Stimulated activated naive B cell treated with anti-CD40 and anti-IgM and Interleukin-4, amounts not matched to agents 10 μg/mL and 1 μg/mL and 100 μg/mL, for 72 hours (primary cell): ENCODE measurements around the gene BMAL1.

Source experiments
- ATAC-seq, 2 donors: fragments of 150-1000 bp; cut with Tn5 transposase; replicated peaks; 2 replicates each; pipeline ENCODE4 v1.10.0; 2021; ENCODE audit warnings: moderate library complexity in 1 of 2
- DNase-seq: peaks from one replicate; pipeline ENCODE4 v3.0.0; 2021
- H3K27ac Mint-ChIP-seq: one replicate; pipeline ENCODE4 v1.8.0; 2022; ENCODE audit warnings: mild to moderate bottlenecking, mixed read lengths
- H3K27me3 Mint-ChIP-seq, 2 donors: one replicate each; pipeline ENCODE4 v1.8.0; 2022; ENCODE audit warnings: mixed read lengths in 2 of 2
- H3K36me3 Mint-ChIP-seq, 2 donors: one replicate each; pipeline ENCODE4 v1.8.0; 2022; ENCODE audit warnings: mixed read lengths in 2 of 2, mild to moderate bottlenecking in 1 of 2
- H3K4me1 Mint-ChIP-seq, 2 donors: one replicate each; pipeline ENCODE4 v1.8.0; 2022; ENCODE audit warnings: mixed read lengths in 2 of 2, mild to moderate bottlenecking in 1 of 2
- H3K4me3 Mint-ChIP-seq, 2 donors: one replicate each; pipeline ENCODE4 v1.8.0; 2022; ENCODE audit warnings: mild to moderate bottlenecking in 2 of 2, mixed read lengths in 2 of 2, moderate library complexity in 1 of 2
- H3K9me3 Mint-ChIP-seq, 2 donors: one replicate each; pipeline ENCODE4 v1.8.0; 2022; ENCODE audit warnings: mixed read lengths in 2 of 2, mild to moderate bottlenecking in 1 of 2

Gene BMAL1

GRCh38 chr11:13366266-13367026 lies 88.9 kb downstream of the BMAL1 start:
- Mint-ChIP-seq H3K4me1 (no peaks in the 10 kb centered on the region), H3K9me3 (no peaks in the 10 kb centered on the region), H3K27me3 (no peaks in the 10 kb centered on the region), H3K4me3 (no peak overlapping the region), H3K36me3 (peaks cover 24 to 32% of the 10 kb centered on the region in 2 donors), H3K27ac (no peak overlapping the region)
- ATAC-seq (no peak), DNase-seq (no peak)

- ATAC-seq (no peak), DNase-seq (no peak)
- no peaks in the 10 kb centered on the region for H3K4me1 Mint-ChIP-seq
- no peak overlapping the region for H3K4me3 Mint-ChIP-seq
- H3K27me3 Mint-ChIP-seq = no peaks in the 10 kb centered on the region
- H3K36me3 Mint-ChIP-seq = peaks cover 23 to 28% of the 10 kb centered on the region in 2 donors
- no peak overlapping the region for H3K27ac Mint-ChIP-seq
- no peaks in the 10 kb centered on the region for H3K9me3 Mint-ChIP-seq
These were observed 89.5 kb downstream of the BMAL1 start for GRCh38 chr11:13367115-13367514.

- no peak for DNase-seq
- Mint-ChIP-seq H3K36me3 (peaks cover 20 to 25% of the 10 kb centered on the region in 2 donors), H3K9me3 (no peaks in the 10 kb centered on the region)
These were observed 90.5 kb downstream of the BMAL1 start for GRCh38 chr11:13368041-13368446.

GRCh38 chr11:13373216-13373615 lies 95.6 kb downstream of the BMAL1 start:
- H3K27me3 Mint-ChIP-seq = no peaks in the 10 kb centered on the region
- ATAC-seq = no peak
- peaks cover 0 to 6% of the 10 kb centered on the region in 2 donors for H3K4me1 Mint-ChIP-seq
- no peak overlapping the region for H3K4me3 Mint-ChIP-seq
- H3K36me3 Mint-ChIP-seq = peaks cover 26 to 31% of the 10 kb centered on the region in 2 donors
- no peaks in the 10 kb centered on the region for H3K9me3 Mint-ChIP-seq
- H3K27ac Mint-ChIP-seq = no peak overlapping the region
- DNase-seq = no peak

More at GRCh38 chr11:13368041-13368446, 90.5 kb downstream of the BMAL1 start:
- Mint-ChIP-seq H3K27ac (no peak overlapping the region), H3K4me3 (no peak overlapping the region), H3K27me3 (no peaks in the 10 kb centered on the region), H3K4me1 (no peaks in the 10 kb centered on the region)
- ATAC-seq = no peak

GRCh38 chr11:13375798-13376197 lies 98.2 kb downstream of the BMAL1 start:
- H3K36me3 Mint-ChIP-seq = peaks cover 28 to 31% of the 10 kb centered on the region in 2 donors
- no peak for ATAC-seq
- peaks cover 0 to 6% of the 10 kb centered on the region in 2 donors for H3K4me1 Mint-ChIP-seq
- no peaks in the 10 kb centered on the region for H3K27me3 Mint-ChIP-seq
- no peak overlapping the region for H3K4me3 Mint-ChIP-seq
- no peaks in the 10 kb centered on the region for H3K9me3 Mint-ChIP-seq
- no peak overlapping the region for H3K27ac Mint-ChIP-seq
- DNase-seq = no peak

GRCh38 chr11:13376402-13376801 lies 98.8 kb downstream of the BMAL1 start:
- Mint-ChIP-seq H3K27ac (no peak overlapping the region), H3K4me3 (no peak overlapping the region), H3K27me3 (no peaks in the 10 kb centered on the region), H3K4me1 (peaks cover 0 to 6% of the 10 kb centered on the region in 2 donors), H3K9me3 (no peaks in the 10 kb centered on the region), H3K36me3 (peaks cover 33 to 37% of the 10 kb centered on the region in 2 donors)
- no peak for DNase-seq
- no peak for ATAC-seq

GRCh38 chr11:13376838-13377237 lies 99.2 kb downstream of the BMAL1 start:
- Mint-ChIP-seq H3K36me3 (peaks cover 35 to 38% of the 10 kb centered on the region in 2 donors), H3K4me1 (peaks cover 0 to 6% of the 10 kb centered on the region in 2 donors)
- ATAC-seq = no peak

GRCh38 chr11:13378316-13378715 lies 100.7 kb downstream of the BMAL1 start:
- no peaks in the 10 kb centered on the region for H3K9me3 Mint-ChIP-seq
- peaks cover 0 to 6% of the 10 kb centered on the region in 2 donors for H3K4me1 Mint-ChIP-seq
- H3K27ac Mint-ChIP-seq = no peak overlapping the region
- H3K27me3 Mint-ChIP-seq = no peaks in the 10 kb centered on the region
- H3K4me3 Mint-ChIP-seq = no peak overlapping the region
- DNase-seq (no peak), ATAC-seq (no peak)
- H3K36me3 Mint-ChIP-seq = peaks cover 45 to 52% of the 10 kb centered on the region in 2 donors

More at GRCh38 chr11:13376838-13377237, 99.2 kb downstream of the BMAL1 start:
- peak overlapping the region; percentile 77 for H3K27ac Mint-ChIP-seq
- H3K9me3 Mint-ChIP-seq = no peaks in the 10 kb centered on the region
- no peaks in the 10 kb centered on the region for H3K27me3 Mint-ChIP-seq
- no peak for DNase-seq
- H3K4me3 Mint-ChIP-seq = no peak overlapping the region

GRCh38 chr11:13380731-13381130 lies 103.1 kb downstream of the BMAL1 start:
- H3K27me3 Mint-ChIP-seq = no peaks in the 10 kb centered on the region
- H3K9me3 Mint-ChIP-seq = no peaks in the 10 kb centered on the region

GRCh38 chr11:13382751-13383150 lies 105.2 kb downstream of the BMAL1 start:
- ATAC-seq (no peak), DNase-seq (no peak)
- no peak overlapping the region for H3K27ac Mint-ChIP-seq
- peaks cover 29 to 33% of the 10 kb centered on the region in 2 donors for H3K36me3 Mint-ChIP-seq
- no peak overlapping the region for H3K4me3 Mint-ChIP-seq
- no peaks in the 10 kb centered on the region for H3K4me1 Mint-ChIP-seq
- H3K27me3 Mint-ChIP-seq = no peaks in the 10 kb centered on the region
- H3K9me3 Mint-ChIP-seq = no peaks in the 10 kb centered on the region

More at GRCh38 chr11:13380731-13381130, 103.1 kb downstream of the BMAL1 start:
- no peak overlapping the region for H3K27ac Mint-ChIP-seq
- H3K4me1 Mint-ChIP-seq = peaks cover 0 to 6% of the 10 kb centered on the region in 2 donors
- H3K4me3 Mint-ChIP-seq = no peak overlapping the region
- H3K36me3 Mint-ChIP-seq = peaks cover 40 to 47% of the 10 kb centered on the region in 2 donors
- DNase-seq (no peak), ATAC-seq (no peak)

- Mint-ChIP-seq H3K4me3 (no peak overlapping the region), H3K27me3 (no peaks in the 10 kb centered on the region), H3K9me3 (no peaks in the 10 kb centered on the region), H3K27ac (no peak overlapping the region), H3K4me1 (peaks cover 0 to 3% of the 10 kb centered on the region in 2 donors), H3K36me3 (peaks cover 32 to 44% of the 10 kb centered on the region in 2 donors)
- ATAC-seq (peak; percentile 39 to 62), DNase-seq (no peak)
These were observed 107.5 kb downstream of the BMAL1 start for GRCh38 chr11:13384908-13385640.

- Mint-ChIP-seq H3K27me3 (no peaks in the 10 kb centered on the region), H3K4me3 (no peak overlapping the region), H3K4me1 (peaks cover 0 to 3% of the 10 kb centered on the region in 2 donors), H3K36me3 (peaks cover 29 to 46% of the 10 kb centered on the region in 2 donors), H3K9me3 (no peaks in the 10 kb centered on the region), H3K27ac (peak overlapping the region; percentile 52)
- ATAC-seq (no peak), DNase-seq (no peak)
These were observed 109.0 kb downstream of the BMAL1 start for GRCh38 chr11:13386567-13386966.

GRCh38 chr11:13388741-13389140 lies 111.2 kb downstream of the BMAL1 start:
- Mint-ChIP-seq H3K9me3 (no peaks in the 10 kb centered on the region), H3K27ac (no peak overlapping the region), H3K4me3 (no peak overlapping the region), H3K4me1 (peaks cover 0 to 3% of the 10 kb centered on the region in 2 donors), H3K36me3 (peaks cover 20 to 33% of the 10 kb centered on the region in 2 donors), H3K27me3 (no peaks in the 10 kb centered on the region)
- ATAC-seq (no peak), DNase-seq (no peak)

GRCh38 chr11:13391217-13391616 lies 113.6 kb downstream of the BMAL1 start:
- H3K4me3 Mint-ChIP-seq = no peak overlapping the region
- no peak overlapping the region for H3K27ac Mint-ChIP-seq
- no peak for DNase-seq
- no peaks in the 10 kb centered on the region for H3K9me3 Mint-ChIP-seq
- peaks cover 0 to 3% of the 10 kb centered on the region in 2 donors for H3K4me1 Mint-ChIP-seq
- ATAC-seq = no peak
- peaks cover 19 to 37% of the 10 kb centered on the region in 2 donors for H3K36me3 Mint-ChIP-seq
- H3K27me3 Mint-ChIP-seq = no peaks in the 10 kb centered on the region
